Measurements from ENCODE around the gene PLEKHG3. TPM values are rescaled to one million over a fixed set of nuclear protein-coding genes. Genes with fewer than 3 reads are reported as not detected.

The PLEKHG3 gene
- polyA plus RNA-seq, 1 donor = 19.7 TPM

DNA sequence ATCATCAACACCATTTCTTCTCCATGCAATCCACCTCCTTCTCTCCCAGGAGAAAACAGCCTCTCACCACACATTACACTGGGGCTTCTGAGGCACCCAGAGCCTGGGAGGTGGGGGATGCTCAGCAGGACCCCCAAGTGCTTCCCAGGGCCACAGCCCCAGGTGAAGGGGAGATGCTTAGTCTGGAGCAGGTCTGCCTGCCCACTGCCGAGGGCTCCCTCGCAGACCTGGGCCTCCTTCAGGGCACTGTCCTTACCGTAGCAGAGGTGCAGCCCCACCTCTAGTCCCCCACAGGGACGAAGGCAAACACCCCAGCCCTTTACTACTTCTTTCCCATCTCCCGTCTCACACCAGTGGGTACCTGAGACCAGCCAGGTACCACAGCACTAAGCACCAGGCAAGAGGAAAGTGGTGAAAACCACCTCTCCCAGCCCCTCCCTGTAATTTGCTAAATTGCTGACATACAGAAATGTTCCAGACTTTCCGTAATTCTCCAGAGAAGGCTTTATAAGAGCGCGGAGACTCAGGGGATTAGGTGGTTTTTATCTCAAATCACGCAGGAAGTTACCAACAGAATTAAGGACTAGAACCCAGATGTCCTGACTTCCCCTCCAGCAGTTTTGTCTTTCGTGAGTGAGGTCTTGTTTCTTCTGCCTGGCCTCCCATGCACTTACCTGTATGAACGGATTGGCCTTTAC is 59.0 kb downstream of the PLEKHG3 start:
- no peak for DNase-seq (ENCODE audit: low read depth)

DNA sequence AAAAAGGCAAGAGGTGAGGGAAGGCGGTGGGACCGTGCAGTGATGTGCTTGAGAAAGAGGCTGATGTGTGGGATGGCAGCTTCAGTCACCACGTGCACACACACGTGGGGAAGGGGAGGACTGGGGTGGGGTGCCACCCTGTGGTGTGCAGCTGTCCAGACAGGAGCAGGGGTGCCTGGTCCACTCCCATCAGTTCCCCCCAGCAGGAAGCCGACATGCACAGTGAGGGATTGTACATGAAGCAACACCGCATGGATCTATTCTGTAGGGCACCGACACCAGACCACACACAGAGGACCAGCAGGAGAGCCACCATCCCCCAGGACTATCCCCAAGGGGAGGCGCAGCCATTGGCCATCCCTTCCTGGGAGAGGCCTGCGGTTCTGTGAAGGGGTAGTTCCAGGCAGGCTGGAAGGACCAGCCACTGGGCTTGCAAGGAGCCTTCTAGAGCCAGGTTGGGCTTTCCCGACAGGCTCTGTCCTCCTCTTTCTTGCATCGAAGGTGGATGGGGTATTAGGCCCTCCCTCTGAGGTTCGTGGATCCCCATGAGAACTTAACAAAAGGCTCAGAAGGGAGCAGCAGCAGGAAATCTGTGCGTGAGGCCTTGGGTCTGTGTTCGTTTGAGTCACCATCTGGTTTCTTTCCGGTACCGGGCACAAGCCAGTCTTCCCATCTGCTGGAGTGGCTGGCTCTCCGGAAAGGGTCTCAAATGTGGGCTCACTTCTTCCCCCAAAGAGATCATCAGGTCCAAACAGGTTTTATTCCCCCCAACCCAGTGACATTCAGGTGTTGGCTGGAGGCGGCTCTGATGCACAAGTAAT is 59.8 kb downstream of the PLEKHG3 start:
- no peak for DNase-seq (ENCODE audit: low read depth)

DNA sequence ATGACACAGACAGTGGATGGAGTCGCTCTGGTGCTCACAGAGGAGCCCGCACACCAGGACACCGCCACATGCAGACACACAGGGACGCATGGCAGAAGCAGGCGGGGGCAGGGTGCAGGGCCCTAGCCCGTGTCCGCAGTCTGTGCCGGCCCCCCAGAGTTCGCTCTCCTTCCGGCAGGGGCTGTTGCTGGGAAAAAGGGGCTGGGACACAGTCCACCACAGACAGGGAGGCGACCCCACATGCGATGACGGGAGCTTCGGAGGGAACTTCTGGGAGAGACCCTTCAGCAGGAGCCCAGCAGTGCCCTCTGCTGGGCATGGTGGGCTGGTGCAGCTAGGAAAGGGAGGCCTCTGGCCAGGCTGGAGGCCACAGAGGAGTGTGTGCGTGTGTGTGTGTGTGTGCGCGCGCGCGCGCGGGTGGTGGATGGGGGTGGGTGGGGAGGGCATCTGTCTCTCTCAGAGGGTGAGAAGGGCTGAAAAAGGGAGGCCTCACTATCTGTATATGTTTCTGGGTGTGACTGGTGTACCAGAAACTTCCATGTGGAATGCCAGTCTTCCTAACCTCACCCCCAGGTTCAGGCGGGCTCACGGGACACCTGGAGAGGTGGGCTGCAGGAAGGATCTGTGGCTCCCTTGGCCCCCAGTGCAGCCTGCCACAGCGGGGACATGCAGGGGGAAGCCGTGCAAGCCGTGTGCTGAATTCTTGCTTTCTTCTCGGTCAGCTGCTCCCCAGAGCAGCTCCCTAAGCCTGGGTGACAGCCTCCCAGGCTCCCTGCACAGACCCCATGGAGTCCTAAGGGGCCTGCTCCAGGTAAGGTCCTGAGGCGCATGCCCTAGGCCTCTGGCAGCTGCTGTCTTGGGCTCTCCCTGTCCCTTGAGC is 60.7 kb downstream of the PLEKHG3 start:
- peak; percentile 61 for DNase-seq (ENCODE audit: low read depth)

DNA sequence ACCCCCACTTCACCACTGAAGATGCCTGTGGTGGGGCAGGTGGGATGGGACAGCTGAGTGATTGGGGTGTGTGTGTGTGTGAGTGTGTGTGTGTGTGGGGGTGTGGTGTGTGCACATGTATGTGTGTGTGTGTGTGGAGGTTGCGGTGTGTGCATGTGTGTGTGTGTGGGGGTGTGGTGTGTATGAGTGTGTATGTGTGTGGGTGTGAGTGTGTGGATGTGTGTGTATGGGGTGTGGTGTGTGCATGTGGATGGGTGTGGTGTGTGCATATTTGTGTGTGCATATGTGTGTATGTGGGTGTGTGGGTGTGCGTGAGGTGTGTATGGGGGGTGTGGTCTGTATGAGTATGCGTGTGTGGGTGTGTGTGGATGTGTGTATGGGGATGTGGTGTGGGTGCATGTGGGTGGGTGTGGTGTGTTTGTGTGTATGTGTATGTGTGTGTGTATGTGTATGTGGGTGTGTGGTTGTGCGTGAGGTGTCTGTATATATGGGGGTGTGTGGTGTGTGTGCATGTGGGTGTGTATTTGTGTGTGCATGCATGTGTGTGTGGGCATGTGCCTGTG is 61.6 kb downstream of the PLEKHG3 start:
- no peak for DNase-seq (ENCODE audit: low read depth)

DNA sequence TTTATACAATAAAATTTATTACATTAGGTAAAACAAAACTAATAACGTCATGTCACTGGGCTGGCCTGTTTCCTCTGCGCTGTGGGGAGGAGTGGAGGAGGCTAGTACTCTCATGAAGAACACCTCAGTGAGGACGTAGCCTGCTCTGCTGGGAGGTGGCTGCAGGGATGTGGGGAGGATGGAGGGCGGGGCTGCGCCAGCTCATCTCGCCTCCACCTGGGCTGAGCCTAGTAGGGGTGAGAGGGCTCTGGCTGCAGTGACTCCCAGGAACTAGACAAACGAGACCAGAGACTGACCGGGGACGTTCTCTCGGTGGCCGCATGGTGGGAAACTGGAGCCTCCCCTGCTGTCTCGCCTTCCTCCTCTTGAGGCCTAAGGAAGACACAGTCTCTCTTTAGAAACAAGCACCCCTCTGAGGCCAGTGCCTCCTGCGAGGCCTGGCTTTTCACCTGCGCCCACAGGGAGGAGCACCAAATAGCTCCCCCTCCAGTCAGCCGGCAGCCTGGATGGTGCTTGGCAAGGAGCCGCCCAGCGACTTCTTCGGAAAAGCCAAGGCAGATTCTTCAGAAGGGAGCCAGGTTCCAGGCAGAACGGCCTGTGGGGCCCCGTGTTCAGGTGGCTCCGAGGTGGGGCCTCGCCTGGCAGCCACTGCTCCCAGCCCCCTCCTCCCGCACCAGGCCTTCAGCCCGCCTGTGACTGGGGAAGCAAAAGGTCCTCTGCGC is 62.4 kb downstream of the PLEKHG3 start:
- no peak for DNase-seq (ENCODE audit: low read depth)

DNA sequence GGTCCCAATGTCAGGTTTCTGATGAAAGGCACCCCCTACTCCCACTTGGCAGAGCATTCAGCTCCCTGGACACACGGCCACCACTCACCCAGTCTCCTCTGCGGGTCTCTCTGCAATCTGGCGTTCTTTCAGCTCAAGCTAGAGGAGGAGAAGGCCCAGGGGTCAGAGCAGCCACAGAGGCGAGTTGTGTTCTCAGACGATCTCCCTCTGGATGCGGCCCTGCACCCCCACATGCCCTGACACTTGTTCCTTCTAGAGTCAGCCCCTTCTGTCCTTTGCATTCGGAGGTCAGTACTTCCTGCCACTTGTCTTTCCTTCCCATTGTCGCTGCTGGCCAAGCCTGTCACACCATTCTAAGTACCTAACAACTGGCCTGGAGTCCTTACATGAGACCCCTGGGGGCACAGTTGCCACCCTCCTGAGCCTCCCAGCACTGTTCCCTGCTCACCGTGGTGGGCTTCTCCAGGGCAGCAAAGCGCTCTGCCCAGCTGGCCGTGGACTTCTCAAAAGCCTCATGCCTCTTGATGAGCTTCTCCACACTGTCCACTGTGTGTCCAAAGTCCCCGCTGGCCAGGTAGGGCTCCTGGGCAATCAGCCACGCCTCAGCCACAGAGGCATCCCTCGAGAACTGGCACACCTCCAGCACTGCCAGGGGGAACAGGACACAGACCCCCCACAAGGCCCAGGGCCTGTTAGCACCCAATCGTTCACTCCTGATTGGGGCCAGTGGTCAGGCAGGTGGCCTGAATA is 63.2 kb downstream of the PLEKHG3 start:
- DNase-seq (ENCODE audit: low read depth) = no peak

DNA sequence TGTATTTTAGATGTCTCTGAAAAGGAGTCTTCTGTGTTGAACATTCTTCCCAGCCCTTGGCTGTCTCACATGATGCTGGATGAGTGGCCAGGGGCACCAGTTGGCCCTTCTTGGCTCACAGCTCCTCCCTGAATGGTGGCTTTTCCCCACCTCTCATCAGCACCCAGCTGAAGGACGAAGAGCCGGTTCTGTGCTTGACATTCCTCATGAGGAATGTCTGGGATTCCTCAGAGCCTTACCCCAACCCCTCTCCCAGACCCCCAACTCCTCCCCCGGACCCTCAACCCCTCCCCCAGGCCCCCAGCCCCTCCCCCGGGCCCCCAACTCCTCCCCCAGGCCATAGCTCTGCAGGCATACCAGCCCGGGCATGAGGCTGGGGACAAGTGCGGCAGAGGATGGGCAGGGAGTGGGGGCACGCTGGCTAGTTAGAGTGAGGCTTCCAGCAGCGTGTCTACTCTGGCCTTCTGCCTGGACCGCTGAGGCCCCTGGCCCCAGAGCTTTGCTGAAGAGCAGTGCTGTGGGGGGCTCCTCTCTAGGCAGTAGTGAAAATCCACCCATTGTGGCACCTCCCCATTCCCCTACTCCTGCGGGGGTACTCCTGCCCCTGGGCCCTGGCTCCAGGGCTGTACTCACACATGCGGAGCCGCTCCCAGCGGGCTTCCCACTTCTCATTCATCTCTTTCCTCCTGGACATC is 64.3 kb downstream of the PLEKHG3 start:
- DNase-seq (ENCODE audit: low read depth) = no peak

DNA sequence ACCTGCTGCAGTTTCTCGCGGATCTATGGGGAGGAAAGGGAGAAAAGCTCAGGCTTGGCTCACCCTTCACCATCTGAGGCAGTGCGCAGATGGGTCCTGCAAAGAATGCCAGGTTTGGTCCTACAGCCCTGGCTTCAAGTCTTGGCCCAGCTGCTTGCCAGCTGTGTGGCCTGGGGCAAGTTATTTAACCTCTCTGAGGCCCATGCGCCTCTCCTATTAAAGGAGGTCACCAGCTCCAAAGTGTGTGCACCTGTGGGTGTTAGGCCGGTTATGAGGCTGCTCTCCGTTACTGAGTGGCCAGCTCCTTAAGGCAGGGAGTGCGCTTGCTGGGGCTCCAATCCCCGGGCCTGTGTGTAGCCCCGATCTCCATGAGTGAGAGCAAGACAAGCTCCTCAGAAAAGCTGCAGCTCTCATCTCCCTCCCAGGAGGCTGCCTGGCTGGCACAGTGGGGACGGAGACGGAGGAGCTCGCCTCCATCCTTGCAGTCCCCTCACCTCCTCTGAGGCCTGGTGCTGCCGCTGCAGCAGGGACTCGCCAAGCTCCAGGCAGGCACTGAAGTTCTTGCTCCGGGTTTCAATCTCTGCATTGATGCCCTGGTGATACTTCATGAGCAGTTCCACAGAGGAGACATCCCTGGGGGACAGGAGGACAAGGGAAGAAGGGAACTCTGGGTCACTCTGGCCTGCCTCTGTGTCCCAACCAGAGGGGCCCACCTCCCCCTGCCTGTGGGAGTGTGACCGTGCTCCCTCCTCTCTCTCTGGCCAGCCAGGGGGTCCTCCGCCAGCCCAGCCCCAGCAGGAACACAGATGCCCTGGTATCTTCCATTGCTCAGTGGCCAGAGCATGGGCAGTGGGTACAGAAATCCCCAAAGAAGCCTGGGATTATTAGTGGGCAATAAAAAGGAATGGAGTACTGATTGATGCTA is 65.1 kb downstream of the PLEKHG3 start:
- no peak for DNase-seq (ENCODE audit: low read depth)

DNA sequence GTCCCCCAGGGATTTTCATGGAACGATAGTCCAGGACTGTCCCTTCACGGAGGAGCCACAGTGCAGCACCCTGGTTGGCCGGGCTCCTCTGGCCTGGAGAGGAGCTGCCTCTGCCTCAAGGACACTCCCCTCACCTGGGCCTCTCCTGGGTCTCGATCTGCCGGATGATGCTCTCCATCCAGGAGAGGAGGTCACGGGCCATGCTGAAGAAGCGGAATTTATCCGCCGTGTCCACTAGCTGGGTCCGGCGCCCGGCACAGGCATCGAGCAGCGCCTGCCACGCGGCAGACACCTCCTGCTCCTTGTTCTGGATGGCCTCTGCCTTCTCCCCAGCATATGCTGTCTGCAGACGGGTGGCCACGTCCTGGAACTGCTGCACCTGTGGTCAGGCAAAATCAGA is 66.5 kb downstream of the PLEKHG3 start:
- no peak for DNase-seq (ENCODE audit: low read depth)

DNA sequence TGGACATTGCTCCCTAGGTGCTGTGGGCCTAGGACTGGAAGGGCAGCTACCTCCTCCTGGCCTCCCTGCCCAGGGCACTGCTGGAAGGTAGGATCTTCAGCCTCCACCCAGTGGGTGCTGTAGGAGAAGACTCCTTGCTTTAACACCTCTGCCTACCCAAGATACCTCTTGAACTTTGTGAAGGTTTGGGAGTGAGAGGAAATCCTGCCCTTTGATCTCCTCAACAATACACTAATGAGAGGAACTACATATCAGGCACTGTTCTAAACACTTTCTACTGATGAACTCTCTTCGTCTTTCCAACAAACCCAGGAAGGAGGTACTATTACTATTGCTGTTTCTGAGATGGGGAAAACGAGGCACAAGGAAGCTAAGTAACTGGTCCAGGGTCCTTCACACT is 66.9 kb downstream of the PLEKHG3 start:
- DNase-seq (ENCODE audit: low read depth) = no peak

DNA sequence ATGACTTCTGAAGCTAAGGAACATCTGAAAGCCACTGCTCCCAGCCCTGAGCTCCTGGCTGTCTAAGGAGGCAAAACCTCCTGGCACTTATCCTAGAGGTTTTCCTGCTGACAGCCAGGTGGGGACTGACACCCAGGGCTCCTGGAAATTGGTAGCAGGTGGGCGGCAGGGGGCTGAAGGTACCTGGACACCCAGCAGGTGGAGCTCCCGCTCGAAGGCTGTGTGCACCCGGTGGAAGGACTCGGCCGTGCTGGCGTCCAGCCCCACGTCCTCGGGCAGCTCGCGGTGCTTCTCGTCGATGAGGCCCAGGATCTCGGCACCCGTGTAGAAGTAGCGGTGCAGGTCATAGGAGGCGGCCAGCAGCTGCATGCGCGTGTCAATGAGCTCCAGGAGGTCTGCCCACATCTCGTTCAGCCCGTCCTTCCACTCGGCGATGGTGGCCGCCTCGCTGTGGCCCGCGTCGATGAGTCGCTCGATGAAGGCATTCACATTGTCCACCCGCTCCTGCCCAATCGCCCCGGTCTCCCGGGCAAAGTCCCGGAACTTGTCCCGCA is 68.2 kb downstream of the PLEKHG3 start:
- no peak for DNase-seq (ENCODE audit: low read depth)

DNA sequence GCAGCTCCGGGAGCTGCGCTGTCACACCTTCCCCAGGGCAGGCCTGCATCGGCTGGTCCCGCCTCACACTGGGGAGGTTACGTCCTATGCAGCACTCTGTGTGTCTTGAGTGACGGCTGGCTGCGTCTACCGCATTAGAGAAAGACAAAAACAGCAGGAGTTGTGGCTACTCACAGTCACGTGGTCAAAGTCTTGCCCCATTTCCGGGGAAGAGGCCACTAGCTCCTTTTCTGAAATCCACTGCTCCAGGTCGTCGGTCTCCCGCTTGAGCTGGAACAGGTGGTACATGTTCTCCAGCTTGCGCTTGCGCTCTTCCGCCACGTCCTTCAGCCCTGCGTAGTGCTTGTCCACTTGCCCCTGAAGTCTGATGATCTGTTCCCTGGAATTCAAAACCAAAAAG is 68.8 kb downstream of the PLEKHG3 start:
- no peak for DNase-seq (ENCODE audit: low read depth)

DNA sequence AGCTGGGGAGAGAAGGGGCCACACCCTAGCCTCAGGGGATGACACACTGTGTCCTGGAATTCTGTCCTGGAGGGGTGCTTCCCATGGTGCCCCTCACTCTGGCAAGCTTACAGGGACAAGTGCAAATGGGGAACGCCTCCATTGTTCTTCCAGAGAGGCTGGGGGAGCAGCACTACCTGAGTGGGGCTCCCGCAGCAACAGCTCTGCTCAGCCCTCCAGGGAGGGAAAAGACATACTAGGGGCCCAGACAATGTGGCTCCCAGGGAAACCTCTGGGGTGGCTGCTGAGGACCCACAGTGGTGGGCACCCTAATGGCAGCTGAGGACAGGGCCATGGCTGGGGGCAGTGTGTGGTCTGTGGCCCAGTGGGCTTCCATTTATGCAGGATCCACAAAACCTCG is 69.4 kb downstream of the PLEKHG3 start:
- no peak for DNase-seq (ENCODE audit: low read depth)

DNA sequence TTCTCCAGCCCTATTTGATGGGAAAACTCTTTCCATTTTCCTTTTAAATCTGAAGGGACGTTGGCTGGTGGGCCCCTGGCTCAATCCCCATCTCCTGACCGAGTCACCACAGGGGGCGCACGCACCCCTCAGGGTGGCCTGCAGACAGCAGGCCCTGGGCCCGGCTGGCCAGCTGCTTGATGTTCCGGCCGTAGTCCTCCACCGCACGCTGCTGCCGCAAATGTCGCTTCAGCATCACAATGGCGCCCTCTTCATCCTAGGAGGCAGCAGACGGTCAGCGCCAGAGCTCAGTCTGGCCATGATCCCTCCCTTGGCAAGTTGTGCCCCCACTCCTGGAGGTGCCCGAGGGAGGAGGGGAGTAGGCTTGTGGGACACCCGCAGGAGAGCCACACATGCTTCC is 70.0 kb downstream of the PLEKHG3 start:
- DNase-seq (ENCODE audit: low read depth) = no peak

DNA sequence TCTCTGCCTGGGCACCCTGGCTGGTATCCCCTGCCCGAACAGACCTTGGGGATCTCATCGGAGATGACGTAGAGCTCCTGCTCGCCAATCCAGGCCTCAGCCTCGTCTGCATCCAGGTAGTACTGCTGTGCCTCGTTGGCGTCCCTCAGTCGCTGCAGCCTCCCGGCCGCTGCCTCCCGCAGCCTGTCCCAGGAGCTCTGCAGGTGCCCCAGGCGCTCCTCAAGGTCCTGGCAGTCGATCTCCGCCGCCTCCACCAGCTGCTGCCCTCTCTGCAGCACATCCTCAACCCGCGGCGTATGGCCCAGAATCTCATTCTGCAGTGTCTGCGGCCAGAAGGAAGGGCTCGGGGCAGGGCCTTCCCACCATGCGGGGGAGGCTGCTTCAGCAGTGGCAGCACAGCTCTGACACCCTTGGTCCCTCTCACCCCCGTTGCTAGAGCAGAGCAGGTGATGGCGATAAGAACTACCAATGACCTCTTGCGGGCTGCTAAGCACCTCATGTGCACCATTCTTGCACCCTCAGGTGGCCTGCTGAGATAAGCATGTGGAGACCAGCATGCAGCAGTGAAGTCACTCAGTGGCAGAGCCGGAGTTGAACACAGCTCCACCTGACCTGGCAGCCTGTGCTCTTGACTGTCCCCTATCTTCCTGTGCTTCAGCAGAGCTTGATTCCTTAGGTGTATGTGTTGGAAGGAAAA is 71.0 kb downstream of the PLEKHG3 start:
- DNase-seq (ENCODE audit: low read depth) = no peak

DNA sequence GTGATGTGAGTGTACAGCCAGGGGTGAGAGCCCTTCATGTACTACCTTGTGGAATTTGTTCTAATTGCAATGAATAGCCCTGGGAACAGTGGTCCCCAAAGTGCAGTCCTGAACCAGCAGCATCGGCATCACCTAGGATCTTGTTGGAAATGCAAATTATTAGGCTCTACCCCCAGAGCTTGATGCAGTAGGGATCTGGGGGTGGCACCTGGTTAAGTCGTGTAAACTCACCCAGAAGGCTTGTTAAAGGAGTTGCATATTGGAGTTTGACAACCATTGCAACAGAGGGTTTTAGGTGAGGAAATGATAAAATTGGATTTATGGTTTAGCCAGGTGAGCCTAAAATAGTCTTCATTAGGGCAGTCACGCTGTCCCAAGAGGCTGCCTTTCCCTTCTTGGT is 73.2 kb downstream of the PLEKHG3 start:
- no peak for DNase-seq (ENCODE audit: low read depth)

DNA sequence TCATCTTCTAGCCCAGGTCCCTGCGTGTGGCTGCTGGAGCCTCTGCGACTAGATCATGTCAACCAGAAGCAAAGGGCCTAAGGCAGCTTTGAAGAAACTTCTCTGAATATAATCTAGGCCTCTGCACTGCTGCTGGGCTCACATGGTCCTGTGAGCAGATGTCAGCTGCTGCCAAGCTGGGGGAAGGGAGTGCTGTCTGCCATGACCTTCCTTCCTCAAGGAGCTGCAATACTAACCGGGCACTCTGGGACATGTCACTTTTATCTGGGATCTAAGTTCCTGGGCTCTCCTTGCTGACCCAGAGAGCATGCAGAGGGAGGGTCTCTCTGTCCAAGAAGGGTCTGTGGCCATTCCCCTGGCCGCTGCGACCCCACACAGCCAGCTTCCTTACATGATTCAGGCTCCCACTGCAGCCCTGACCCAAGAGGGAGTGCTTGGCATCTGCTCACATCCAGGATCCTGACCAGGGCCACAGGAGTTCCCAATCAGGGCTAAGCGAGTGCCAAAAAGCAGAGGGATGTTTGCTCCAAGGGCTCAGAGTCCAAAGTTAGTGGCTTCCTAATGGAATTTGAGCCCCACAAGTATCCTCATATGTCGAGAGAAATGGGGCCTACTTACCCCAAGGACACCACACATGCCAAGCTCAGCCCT is 74.0 kb downstream of the PLEKHG3 start:
- no peak for DNase-seq (ENCODE audit: low read depth)
